GM21515 (cell line): ENCODE measurements around the gene ANKRD13B.

Experiments used
- ATAC-seq: cut with Tn5 transposase; IDR thresholded peaks from one replicate; pipeline ENCODE4 v1.9.1; 2021; ENCODE audit not compliant: unreplicated experiment

Gene ANKRD13B

DNA sequence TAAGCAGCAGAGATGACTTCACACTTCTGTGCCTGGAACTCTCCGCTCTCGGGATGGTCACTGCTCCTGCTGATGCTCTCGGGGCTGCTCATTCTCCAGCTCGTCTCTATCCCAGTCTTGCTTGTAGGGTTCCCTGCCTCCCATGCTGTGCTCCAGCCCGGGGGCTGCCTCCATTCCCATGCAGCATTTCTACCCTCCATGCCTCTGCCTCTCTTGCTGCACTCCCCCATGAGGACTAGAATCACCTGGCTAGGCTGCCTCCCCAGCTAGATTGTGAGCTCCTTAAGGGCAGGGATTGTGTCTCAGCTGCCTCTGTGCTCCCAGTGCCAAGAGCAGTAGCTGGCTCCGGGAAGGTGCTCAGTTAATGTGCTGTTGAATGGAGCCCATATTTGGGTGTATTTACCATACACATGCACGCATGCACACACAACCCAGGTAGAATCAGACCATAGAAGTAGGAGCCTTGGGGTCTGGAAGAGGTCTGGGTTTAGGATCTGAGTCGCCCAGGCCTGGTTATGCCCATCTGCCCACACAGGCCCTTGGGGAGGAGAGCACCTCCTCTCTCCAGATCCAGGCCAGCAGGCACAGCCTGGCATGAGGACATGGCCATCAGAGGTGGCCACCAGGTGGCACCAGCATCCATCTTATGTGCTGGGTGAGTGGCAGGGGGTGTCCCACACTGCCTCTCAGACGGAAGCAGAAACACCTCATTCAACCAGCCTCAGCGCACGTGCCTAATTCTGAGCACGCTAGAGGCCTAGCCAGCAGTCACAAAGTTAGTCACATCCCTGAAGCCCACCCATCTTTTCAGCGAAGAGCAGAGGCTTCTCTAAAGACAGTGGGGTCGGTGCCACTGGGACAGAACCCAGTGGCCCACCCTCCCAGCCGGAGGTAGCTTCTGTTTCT is 12.8 kb upstream of the ANKRD13B start:
- no peak for ATAC-seq

DNA sequence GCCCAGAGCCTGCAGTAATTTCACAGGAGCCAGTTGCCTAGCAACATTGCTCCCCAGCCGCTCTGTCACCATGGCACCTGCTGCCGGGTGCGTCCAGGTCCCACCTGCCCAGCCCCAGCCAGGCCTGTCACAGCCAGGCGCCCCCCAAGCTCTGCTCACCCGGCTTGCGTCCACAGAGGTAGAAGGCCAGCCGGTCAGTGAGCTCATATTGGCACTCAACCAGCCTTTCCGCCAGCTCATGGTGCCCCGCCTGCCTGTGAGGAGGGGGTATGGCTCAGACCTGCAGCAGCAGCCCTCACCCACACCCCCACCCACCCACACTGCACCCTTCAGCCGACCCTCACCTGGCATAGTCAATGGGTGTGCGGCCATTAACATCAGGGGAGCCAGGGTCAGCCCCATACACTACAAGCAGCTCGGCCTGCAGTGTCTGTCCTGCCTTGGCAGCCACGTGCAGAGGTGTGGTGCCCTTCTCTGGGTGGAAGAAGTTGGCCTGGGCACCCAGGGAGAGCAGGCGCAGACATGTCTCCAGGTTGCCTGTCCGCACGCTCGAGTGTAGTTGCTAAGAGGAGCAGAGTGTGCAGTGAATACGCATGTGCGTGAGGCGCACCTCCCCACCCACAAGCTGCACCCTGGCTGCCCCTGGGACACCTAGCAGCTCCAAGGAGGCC is 11.2 kb upstream of the ANKRD13B start:
- ATAC-seq = no peak

DNA sequence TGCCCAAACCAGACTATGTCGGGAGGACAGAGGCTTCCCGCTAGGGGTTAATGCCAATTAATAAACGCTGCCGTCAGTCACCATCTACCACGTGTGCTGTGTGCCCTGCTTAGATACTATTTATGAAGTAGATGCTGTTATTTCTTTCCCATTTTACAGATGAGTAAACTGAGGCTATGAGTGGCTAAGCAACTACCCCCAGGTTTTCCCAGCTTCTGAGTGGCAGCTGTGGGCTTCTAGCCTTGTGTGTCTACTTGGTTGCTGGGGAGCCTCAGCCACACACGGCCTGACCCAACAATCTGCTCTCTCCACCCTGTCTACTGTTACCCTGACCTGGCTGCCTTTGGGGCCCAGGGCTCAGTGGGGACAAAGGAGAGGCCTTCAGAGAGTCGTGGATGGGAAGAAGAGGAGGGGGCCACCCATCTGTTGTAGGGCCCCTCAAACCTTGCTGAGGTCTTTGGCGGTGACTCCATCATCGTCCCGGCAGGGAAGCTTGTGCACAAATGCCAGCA is 10.6 kb upstream of the ANKRD13B start:
- no peak for ATAC-seq

DNA sequence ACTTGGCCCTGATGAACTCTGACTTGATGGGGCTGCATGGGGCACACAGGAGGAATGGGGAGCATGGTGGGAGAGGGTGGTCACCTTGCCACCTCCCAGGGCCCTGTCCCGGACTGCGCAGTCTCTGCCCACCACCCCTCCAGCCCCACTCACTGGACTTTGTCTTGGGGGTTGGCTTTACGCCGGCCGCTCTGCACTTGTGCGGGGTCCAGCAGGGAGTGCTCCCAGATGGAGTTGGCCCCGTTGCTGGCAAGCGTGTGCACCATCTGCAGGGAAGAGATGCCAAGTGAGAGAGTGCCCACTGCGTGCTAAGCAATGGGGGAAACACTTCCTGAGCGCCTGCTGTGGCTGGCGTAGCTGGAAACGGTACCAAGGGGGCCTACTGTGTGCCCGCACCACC is 10.2 kb upstream of the ANKRD13B start:
- no peak for ATAC-seq

DNA sequence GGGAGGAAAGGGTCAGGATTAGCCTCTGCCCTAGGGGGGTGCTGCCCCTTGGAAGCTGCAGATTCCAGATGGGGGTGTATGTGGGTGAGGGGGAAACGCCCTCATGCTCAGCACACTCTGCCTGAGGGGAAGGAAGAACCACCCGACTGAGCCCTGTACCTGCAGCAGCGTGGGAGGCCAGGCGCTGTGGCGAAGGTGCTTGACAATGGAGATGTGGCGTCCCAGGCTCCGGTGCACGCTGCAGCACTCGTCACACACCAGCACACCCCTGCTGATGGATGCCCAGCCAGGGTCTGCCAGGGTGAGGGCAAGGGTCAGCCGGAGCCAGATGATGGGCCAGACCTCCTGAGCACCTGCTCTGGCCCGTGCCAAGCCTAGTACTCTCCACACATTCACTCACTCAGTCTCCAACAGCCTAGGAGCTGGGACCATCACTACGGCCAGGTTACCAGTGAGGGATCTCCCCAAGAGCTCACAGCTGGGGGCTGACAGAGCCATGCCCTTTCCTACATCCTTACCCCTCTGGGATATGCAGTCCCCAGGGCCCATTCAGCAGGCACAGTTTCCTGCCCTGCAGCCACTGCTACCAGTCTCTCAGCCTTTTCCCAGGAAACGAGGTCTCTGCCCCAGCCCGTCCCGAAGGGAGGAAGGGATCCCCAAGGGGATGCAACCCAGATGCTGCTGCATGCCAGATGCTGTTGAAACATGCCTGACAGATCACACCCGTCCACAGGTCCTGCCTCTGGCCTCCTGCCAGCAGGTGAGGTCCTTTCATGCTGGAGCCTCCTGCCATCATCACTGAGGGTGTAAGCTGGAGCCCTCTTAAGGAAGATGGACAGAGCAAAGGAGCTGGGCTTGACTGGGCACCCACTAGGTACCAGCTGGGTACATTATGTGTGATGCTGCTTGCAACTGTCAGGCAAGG is 9.3 kb upstream of the ANKRD13B start:
- no peak for ATAC-seq

DNA sequence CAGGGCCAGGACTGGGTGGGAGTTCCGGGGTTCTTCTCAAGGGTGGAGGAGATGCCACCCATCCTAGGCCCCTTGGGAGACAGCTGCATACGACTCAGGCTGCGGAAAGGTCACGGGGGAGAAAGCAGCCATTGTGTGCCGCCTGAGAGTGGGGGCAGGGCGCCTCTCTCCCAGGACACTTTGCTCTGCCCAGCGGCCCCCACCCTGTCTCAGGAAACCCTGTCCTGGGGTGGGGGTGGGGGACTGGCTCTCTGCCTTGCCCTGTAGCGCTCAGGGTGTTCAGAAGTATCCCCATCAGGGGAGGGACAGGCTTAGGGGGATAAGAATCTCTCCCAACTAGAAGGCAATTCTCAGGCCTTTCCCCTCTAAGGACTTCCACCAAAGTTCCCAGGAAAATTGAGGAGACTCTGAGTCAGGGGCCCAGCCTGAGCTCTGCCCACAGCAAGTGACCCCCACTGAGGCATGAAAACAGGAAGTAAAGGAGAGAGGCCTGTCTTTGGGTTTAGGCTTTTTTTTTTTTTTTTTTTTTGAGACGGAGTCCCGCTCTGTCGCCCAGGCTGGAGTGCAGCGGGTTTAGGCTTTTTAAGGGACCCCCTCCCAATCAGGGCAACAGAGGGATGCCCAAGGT is 8.4 kb upstream of the ANKRD13B start:
- ATAC-seq = no peak

DNA sequence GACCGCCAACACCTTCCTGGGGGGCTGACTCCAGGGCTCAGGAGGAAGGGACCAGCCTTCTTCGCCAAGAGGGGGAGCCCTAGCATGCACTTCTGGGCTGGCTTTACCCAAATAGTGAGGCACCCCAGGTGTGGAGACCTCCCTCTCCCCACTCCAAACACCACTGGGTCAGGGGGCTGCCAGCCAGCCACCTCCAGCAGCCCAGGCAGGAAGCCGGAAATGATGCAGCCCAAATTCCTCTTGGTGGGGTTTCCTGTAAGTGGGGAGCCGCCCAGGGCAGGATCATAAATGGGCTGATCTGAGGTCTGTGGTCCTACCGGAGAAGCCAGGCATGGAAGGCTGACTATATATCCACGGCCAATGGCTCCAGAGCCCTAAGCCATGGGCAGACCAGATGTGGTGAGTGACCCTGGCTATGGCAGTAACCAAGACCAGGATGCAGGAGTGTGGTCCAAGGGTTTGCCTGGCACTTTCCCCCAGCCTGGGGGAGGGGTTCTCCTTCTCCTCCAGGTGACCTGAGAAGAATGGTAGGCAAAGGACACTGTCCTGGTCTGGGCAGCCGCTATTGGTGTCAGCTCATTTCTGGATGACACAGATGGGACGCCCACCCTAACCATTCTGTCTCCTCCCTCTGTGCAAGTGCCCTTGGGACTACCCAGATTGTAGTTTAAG is 7.7 kb upstream of the ANKRD13B start:
- ATAC-seq = no peak

DNA sequence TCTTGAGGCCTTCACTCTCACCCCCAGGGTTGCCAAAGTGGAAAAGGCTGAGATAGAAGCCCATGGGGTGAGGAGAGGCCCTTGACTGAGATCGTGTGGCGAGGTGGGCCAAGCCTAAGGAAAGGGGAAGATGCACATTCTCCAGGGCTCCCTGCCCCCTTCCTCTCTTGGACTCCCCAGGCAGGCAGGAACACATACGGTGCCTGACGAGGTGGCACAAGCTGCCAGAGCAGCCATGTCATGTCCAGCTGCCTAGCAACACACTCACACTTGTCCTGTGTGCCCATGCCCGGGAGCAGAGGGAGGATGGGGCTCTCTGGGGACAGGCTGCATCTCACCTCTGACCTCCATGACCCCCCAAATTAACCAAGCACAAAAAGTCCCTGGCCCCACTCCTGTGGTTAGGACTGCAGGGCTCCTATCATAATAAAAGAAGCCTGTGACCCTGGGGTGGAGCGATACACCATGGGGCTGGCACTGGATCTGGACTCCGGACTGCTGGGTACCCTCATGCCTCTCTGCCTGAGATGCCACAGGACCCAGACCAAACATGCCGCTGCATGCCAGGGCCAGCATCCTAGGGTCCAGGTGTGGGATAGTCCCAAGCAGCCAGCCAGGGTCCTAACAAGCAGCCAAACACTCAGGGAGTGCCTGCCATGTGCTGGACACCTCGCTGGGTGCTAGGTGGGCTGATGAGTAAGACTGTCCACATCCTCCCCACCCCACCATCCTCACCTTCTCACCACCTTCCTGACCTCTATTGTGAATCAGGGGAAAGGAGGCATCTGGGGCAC is 6.1 kb upstream of the ANKRD13B start:
- no peak for ATAC-seq

DNA sequence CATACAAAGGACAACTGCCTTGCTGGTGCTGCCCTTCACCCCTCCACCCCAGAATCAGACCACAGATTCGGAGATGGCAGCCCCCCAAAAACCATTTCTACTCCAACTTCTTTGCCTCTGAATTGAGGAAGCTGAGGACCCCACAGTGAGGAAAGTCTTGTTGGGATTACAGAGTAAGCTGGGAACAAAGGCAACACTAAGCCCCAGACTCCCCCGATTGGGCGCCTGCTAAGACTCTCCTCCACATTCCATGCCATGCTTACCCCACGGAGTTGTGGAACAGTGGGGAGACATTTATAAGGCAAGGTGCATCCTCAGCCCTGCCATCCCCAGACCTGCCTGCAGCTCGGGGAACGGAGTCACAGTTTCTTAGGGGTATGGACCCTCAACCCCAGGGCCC is 5.3 kb upstream of the ANKRD13B start:
- no peak for ATAC-seq

DNA sequence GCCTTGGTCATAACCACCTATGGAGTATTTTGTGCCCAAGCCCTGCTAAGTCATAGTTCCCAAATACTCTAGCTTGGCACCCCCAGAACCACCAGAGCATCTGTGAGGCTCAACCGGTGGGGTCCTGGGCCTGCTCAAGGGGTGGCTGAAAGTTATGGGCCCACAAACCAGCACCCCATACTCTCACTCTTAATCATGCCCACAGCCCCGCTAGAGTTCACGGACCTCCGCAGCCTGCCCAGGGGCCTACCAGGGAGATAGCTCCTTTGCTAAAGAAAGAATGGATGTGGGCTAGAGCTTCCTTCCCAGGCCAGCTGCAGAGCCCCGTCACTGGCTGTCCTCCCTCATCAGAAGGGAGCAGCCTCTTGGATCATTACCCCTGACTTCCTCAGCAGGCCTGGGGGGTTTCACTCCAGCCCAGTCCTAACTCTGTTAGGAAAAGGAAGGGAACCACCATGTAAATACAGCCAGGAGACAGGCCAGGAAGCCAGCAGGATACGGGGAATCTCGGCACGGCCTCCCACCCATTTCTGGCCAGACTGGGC is 4.8 kb upstream of the ANKRD13B start:
- no peak for ATAC-seq

DNA sequence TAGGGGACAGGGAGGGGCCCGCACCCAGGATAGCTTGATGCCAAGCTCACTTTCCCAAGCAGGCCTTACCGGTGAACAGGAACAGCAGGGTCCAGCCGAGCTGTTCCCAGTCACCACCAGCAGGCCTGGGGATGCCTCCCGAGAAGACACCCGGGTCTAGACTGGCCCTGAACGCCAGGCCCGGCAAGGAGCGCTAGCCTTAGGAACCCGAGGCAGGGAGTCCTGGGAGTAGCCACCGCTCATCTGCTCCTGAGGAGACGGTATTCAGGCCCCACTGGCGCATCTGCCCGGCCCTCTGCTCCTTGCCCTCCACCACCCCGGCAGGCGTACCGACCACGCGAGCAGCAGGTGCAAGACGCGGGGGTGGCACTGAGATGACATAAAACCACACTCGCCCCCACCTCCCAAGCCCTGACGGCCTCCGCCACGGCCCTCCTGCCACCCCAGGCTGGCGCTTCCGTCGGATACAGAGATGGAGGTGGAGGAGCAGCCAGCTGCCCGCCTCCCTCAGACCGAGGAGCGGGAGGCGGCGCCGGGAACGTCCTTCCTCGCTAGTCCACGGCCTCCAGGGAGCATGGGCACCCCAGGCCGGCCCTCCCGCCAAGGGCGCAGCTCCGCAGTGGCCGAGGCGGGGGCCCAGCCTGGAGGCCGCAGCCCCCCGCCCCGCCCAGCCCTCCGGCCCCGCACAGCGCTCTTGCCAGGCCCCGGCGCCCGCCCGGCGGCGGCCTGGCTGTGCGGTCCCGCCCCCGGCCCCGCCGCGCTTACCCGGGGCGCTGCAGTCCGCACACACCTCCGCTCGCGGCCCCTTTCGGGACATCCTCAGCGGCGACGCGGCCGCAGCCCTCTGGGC is 4.1 kb upstream of the ANKRD13B start:
- ATAC-seq = peak; percentile 2

DNA sequence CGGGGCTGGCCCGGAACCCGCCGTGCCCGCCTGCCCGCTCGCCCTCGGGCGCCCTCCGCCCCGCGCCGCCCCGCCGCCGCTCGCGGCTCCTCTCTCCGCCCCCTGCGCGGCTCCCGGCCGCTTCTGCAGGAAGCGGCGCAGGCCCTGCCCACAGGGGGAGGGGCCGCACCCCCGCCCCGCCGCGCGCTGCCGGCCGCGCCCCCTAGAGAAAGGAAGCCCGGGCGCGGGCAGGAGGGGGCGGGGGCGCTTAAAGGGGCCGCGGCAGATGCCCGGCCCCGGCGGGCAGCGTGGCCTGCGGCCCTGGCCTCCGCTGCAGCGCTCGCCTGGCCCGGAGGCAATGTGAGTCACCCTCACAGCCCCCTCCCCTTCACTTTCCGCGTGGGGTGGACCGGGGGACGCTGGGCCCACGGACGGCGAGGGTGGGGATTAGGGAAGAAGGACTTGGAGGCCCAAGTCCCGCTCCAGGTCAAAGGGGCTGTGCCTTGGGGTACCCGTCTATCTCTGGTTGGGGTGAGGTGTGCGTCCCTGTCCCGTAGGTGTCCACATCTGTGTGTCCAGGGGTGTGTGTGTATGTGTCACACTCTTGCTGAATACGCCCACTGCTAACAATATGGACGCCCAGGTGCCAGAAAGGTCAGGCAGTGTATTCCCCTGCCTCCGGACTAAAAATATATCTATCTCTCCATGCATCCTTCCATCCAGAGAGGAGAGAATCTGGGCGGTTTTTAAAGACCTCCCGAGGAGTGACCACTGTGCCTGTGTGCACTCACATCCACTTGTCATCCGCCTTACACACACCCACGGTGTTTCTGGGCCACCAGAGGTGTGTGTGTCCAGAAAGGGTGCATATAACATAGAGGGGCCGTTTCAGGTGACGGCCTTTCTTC is 3.2 kb upstream of the ANKRD13B start, which contains the start of gene GIT1:
Gene GIT1 (minus strand): TSS at position 125 of the 887 bp plus-strand sequence. CDS start 270 bp downstream, outside the sequence.
- ATAC-seq = peak; percentile 47

DNA sequence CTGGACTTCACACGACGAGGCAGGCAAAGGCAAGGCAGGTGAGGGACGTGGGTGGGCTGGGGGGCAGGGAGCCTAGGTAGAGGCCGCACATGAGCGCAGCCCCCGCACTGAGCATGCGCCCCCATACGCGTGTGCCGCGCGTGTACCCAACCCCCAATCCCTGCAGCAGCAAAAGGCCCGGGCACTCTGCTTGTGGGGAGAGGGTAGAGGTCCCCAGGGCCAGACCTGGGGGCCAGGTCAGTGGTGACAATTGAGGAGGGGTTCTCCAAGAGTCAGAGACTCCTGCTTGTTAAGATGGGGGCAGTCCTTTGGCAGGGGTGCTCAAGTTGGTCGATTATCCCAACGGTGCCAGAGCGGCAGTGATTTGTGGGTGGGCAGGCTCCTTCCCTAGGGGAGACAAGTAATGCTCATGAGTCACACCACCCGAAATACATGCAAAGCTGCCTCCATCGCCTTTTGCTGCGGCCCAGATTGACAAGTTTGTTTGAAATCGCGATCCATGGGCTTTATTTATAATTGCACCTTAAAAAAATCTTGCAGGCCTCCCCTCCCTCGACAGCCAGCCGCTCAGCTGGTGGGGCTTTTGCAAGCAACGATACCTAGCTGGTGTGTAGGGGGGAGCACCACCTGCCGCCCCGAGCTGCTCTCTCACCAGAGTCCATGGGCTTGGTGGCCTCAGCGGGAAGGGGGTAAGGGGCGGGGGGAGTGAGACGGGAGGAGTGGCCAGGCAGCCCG is 2.4 kb upstream of the ANKRD13B start:
- ATAC-seq = no peak

DNA sequence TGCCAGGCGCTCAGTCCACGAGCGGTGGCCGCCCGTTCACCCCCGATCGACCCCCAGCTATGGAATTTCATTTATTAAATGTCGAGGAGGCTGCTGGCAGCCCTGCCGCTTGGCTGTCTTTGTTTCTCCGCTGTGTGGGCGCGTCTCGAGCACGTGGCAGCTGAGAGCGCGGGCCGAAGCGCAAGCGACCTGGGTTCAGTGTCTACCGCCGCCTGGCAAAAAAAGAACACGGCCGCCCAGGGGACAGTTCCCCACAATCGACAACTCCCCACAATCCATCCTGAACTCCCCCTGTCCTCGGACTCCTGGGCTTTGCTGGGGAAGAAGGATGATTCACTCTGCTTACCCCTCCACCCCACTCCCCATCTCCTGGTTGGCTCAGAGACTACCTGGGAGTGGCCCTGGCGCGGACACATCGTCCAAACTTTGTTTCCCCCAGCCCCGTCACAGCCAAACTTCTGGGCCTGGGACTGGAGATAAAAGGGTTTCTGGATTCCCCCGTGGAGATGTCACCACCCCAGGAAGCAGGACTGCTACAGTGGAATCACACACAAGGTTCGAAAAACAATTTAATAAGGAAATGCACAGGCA is 1.7 kb upstream of the ANKRD13B start:
- ATAC-seq = no peak

DNA sequence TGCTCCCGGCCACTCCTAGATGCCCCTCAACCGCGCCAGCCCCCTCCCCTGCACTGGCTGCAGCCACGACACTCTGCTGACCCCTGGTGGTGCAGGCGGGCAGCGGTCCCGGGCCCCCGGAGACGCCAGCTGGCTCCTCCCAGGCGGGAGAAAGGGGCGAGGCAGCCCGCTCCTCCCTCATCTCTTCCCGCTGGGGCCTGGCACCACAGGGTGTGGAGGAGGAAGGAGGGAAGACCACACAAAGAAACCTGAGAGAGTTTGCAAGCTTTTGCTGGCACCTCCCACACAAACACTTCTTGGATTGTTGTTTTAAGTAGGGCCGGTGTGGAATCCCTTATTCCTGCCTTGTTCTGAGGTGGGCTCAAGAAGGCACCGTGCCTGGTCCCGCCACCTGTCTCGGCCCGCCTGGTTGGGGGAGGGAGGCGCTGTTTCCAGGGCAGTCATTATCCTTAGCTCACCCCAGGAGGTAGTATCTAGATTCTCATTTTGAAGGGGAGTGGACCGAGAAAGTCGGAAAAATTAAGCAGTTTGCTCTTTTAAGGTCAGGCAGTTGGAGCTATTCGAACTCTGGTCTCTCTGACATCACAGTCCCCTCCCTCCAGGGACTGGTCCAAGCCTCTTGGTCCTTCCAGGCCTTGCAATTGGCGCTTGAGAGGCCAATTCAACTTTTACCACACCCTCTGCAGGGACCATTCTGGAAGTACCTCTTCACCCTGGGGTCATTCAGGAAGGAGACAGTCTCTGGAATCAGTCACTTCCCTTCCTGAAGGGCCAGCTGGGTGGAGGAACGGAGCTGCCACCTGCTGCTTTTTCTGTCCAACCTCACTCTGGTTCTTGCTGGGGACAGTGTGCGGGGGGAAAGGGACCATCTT is 959 bp upstream of the ANKRD13B start:
- ATAC-seq = no peak
